HCT116 (cell line): ENCODE measurements around the gene PRKN. TPM values are rescaled to one million over a fixed set of nuclear protein-coding genes. Genes with fewer than 3 reads are reported as not detected.

Source experiments
- ATAC-seq: fragments of 200-7000 bp; cut with Tn5 transposase; 2 replicates; pipeline ENCODE4 v1.9.1; 2020; ENCODE audit warnings: mild to moderate bottlenecking, moderate library complexity
- BruUV-seq: library from RNA; stranded (reverse); fragments of 400-500 nt; replicated peaks from 2 replicates; lab custom pipeline; 2021; lab: Mats Ljungman, UMichigan
- CTCF ChIA-PET: fragments of 300-600 bp; sonication (Branson Sonifier 250); formaldehyde crosslinking; loops from one replicate; lab custom pipeline; 2021; ENCODE audit warnings: antibody characterized with exemption; lab: Charles Lee
- POLR2A ChIA-PET: fragments of 300-600, 350-600 bp; sonication (Branson Sonifier 250); formaldehyde crosslinking; loops from one replicate; lab custom pipeline; 2021; ENCODE audit warnings: antibody characterized with exemption; lab: Charles Lee
- RAD21 ChIA-PET, 2 experiments: fragments of 300-600 bp; sonication (Branson Sonifier 250); formaldehyde crosslinking; loops; one replicate each; lab custom pipeline; 2023; ENCODE audit warnings: low total read pairs in 2 of 2; ENCODE audit not compliant: uncharacterized antibody in 2 of 2, unreplicated experiment in 2 of 2, low non-redundant PET in 1 of 2; lab: Charles Lee
- DNase-seq: peaks from one replicate; pipeline ENCODE4 v3.0.0-alpha.2; 2010; ENCODE audit warnings: low read depth, low spot score
- H2AFZ ChIP-seq: fragments of 200-600 bp; shearing (Covaris generic), sonication (generic); 2 replicates; pipeline ENCODE4 v1.6.1; 2017; ENCODE audit warnings: low read depth, mixed run types, mixed read lengths, antibody characterized with exemption, low read length; ENCODE audit not compliant: poor library complexity, severe bottlenecking
- H3K27ac ChIP-seq: 2 replicates; pipeline ENCODE4 v1.5.1; 2012; ENCODE audit warnings: low read depth, low read length
- H3K27me3 ChIP-seq: fragments of 200-600 bp; sonication (generic); 2 replicates; pipeline ENCODE4 v1.6.1; 2016; ENCODE audit warnings: mixed run types, low read length, mixed read lengths; ENCODE audit not compliant: insufficient read depth
- H3K36me3 ChIP-seq, 2 experiments: fragments of 200-500 bp in 1 of 2; fragments of 200-600 bp in 1 of 2; sonication (Bioruptor generic) in 1 of 2; sonication (generic) in 1 of 2; 2 replicates each; pipeline versions ENCODE4 v1.5.1 to v1.6.1; 2014 to 2016; ENCODE audit warnings: low read length in 2 of 2, inconsistent platforms in 1 of 2, mixed read lengths in 1 of 2, mixed run types in 1 of 2; ENCODE audit not compliant: insufficient read depth in 2 of 2, control insufficient read depth in 1 of 2
- H3K4me1 ChIP-seq, 2 experiments: fragments of 200-600 bp in 1 of 2; sonication (generic) in 1 of 2; 2 replicates each; pipeline versions ENCODE4 v1.5.1 to v1.6.1; 2012 to 2017; ENCODE audit warnings: low read length in 2 of 2, inconsistent platforms in 1 of 2, mild to moderate bottlenecking in 1 of 2, mixed read lengths in 1 of 2, mixed run types in 1 of 2, moderate library complexity in 1 of 2; ENCODE audit not compliant: insufficient read depth in 2 of 2, control insufficient read depth in 1 of 2
- H3K4me2 ChIP-seq: fragments of 200-600 bp; sonication (generic); 2 replicates; pipeline ENCODE4 v1.6.1; 2017; ENCODE audit warnings: mixed run types, low read length, mixed read lengths
- H3K4me3 ChIP-seq, 2 experiments: fragments of 200-600 bp in 1 of 2; sonication (generic) in 1 of 2; replicated peaks in 1 of 2; 2 replicates each; pipeline ENCODE4 v1.5.1; 2011 to 2016; ENCODE audit warnings: low read length in 2 of 2, control low read depth in 1 of 2, low read depth in 1 of 2, mild to moderate bottlenecking in 1 of 2, mixed read lengths in 1 of 2, mixed run types in 1 of 2
- H3K79me2 ChIP-seq: fragments of 200-600 bp; sonication (generic); 2 replicates; pipeline ENCODE4 v1.6.1; 2017; ENCODE audit warnings: mild to moderate bottlenecking, mixed run types, low read length, moderate library complexity, mixed read lengths; ENCODE audit not compliant: insufficient read depth
- H3K9ac ChIP-seq: fragments of 200-600 bp; sonication (generic); 2 replicates; pipeline ENCODE4 v1.6.1; 2016; ENCODE audit warnings: low read length, mixed read lengths
- H3K9me2 ChIP-seq: fragments of 200-600 bp; sonication (generic), shearing (Covaris generic); 2 replicates; pipeline ENCODE4 v1.6.1; 2017; ENCODE audit warnings: mixed run types, mild to moderate bottlenecking, moderate library complexity; ENCODE audit not compliant: insufficient read depth
- H3K9me3 ChIP-seq, 2 experiments: fragments of 200-500 bp in 1 of 2; fragments of 200-600 bp in 1 of 2; sonication (Bioruptor generic) in 1 of 2; sonication (generic) in 1 of 2; 2 replicates each; pipeline ENCODE4 v1.6.1; 2014 to 2017; ENCODE audit warnings: low read length in 2 of 2, mixed read lengths in 2 of 2, inconsistent platforms in 1 of 2, low read depth in 1 of 2, mild to moderate bottlenecking in 1 of 2, mixed run types in 1 of 2, moderate library complexity in 1 of 2; ENCODE audit not compliant: control insufficient read depth in 1 of 2, insufficient read depth in 1 of 2
- H4K20me1 ChIP-seq: fragments of 200-600 bp; sonication (generic), shearing (Covaris generic); 2 replicates; pipeline ENCODE4 v1.6.1; 2017; ENCODE audit warnings: mixed run types, mild to moderate bottlenecking, moderate library complexity; ENCODE audit not compliant: insufficient read depth
- CEBPB ChIP-seq: IDR thresholded peaks from 2 replicates; pipeline ENCODE4 v1.6.1; 2012; ENCODE audit warnings: low read depth
- EGR1 ChIP-seq: IDR thresholded peaks from 2 replicates; pipeline ENCODE4 v1.6.1; 2012; ENCODE audit warnings: low read depth
- ELF1 ChIP-seq: IDR thresholded peaks from 2 replicates; pipeline ENCODE4 v1.6.1; 2012; ENCODE audit warnings: low read depth, borderline replicate concordance
- EZH2 ChIP-seq: fragments of 200-600 bp; sonication (generic); IDR thresholded peaks from 2 replicates; pipeline ENCODE4 v1.6.1; 2017; ENCODE audit warnings: antibody characterized with exemption, mixed run types
- EZH2phosphoT487 ChIP-seq: fragments of 200-600 bp; IDR thresholded peaks from 2 replicates; pipeline ENCODE4 v1.6.1; 2018; ENCODE audit warnings: antibody characterized with exemption, borderline replicate concordance
- FOSL1 ChIP-seq: IDR thresholded peaks from 2 replicates; pipeline ENCODE4 v1.6.1; 2012; ENCODE audit warnings: low read depth
- JUND ChIP-seq: IDR thresholded peaks from 2 replicates; pipeline ENCODE4 v1.6.1; 2012
- POLR2A ChIP-seq: IDR thresholded peaks from 2 replicates; pipeline ENCODE4 v1.7.0; 2011; ENCODE audit warnings: borderline replicate concordance; ENCODE audit not compliant: insufficient read depth, insufficient read length; ENCODE audit errors: extremely low read depth
- POLR2AphosphoS5 ChIP-seq: IDR thresholded peaks from 2 replicates; pipeline ENCODE4 v1.6.1; 2011; ENCODE audit warnings: mild to moderate bottlenecking, low read depth, low read length, moderate library complexity
- RAD21 ChIP-seq: IDR thresholded peaks from 2 replicates; pipeline ENCODE4 v1.6.1; 2012; ENCODE audit warnings: low read depth, mild to moderate bottlenecking
- SIN3A ChIP-seq: IDR thresholded peaks from 2 replicates; pipeline ENCODE4 v1.6.1; 2012; ENCODE audit warnings: low read depth
- SP1 ChIP-seq: IDR thresholded peaks from 2 replicates; pipeline ENCODE4 v1.6.1; 2012; ENCODE audit warnings: low read depth
- SRF ChIP-seq: IDR thresholded peaks from 2 replicates; pipeline ENCODE4 v1.6.1; 2012; ENCODE audit warnings: low read depth
- TCF7L2 ChIP-seq: IDR thresholded peaks from 2 replicates; pipeline ENCODE4 v1.7.0; 2011; ENCODE audit warnings: borderline replicate concordance, inconsistent platforms; ENCODE audit not compliant: insufficient read depth, insufficient read length; ENCODE audit errors: extremely low read depth
- YY1 ChIP-seq: IDR thresholded peaks from 2 replicates; pipeline ENCODE4 v1.6.1; 2011; ENCODE audit warnings: low read length, low read depth, moderate library complexity, mild to moderate bottlenecking; ENCODE audit not compliant: insufficient replicate concordance; ENCODE audit errors: extremely low read depth
- ZFX ChIP-seq: fragments of 450-650 bp; IDR thresholded peaks from 2 replicates; pipeline ENCODE4 v1.6.1; 2017
- ZNF274 ChIP-seq: fragments of 200-500 bp; sonication (Bioruptor generic); IDR thresholded peaks from 2 replicates; pipeline ENCODE4 v1.6.1; 2014; ENCODE audit warnings: mild to moderate bottlenecking, low read depth, low read length, inconsistent platforms
- intact Hi-C: fragments of 100-400 bp; cut with micrococcal nuclease; formaldehyde crosslinking; loops from 2 replicates; pipeline ENCODE4 v1.10.0; 2022
- total RNA-seq: library from RNA; stranded (reverse); gene quantifications from one replicate; pipeline ENCODE4 v1.2.1, GENCODE V29; 2021; ENCODE audit not compliant: unreplicated experiment
- TF ChIP-seq, protein P1 (sequence below), 3 experiments: fragments of 200-600 bp in 1 of 3; sonication (generic) in 1 of 3; IDR thresholded peaks in 2 of 3; conservative IDR thresholded peaks in 1 of 3; 2 replicates each; pipeline ENCODE4 v1.5.1; 2012 to 2017; ENCODE audit warnings: low read depth in 2 of 3, low read length in 2 of 3, antibody characterized with exemption in 1 of 3, borderline replicate concordance in 1 of 3, control low read depth in 1 of 3, mild to moderate bottlenecking in 1 of 3, mixed read lengths in 1 of 3, mixed run types in 1 of 3, moderate library complexity in 1 of 3; ENCODE audit not compliant: insufficient read depth in 1 of 3
- TF ChIP-seq, protein P2 (sequence below): IDR thresholded peaks from 2 replicates; pipeline ENCODE4 v1.6.1; 2012; ENCODE audit warnings: low read depth
- TF ChIP-seq, protein P3 (sequence below): IDR thresholded peaks from 2 replicates; pipeline ENCODE4 v1.6.1; 2011; ENCODE audit warnings: mild to moderate bottlenecking, low read length, moderate library complexity; ENCODE audit not compliant: insufficient replicate concordance; ENCODE audit errors: extremely low read depth

The PRKN gene
- total RNA-seq, 1 experiment from 2014 or later = 2.6 TPM

DNA sequence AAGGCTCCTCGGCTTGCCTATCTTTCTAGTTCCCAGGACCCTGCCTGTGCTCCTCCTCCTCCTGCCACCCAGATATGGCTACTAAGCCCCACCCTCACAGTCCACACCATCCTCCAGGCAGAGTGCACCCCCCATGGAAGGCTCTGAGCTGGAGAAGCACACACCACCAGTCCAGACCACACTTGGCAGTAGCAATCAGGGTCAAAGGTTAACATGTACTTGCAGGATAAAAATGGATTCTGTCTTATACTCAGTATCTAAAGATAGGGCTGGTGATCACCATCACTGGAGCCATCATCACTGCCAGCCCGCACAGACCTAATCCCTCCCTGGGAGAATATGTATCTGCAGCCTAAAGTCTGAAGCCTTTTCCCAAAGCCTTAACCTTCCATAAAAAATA is 83.4 kb downstream of the PRKN start:
- no peaks in the 10 kb centered on the region for H3K4me1 ChIP-seq
- no peak overlapping the region for H3K4me3 ChIP-seq
- RAD21 ChIA-PET = no interaction called here
- CTCF ChIA-PET = no interaction called here
- H3K79me2 ChIP-seq = no peaks in the 10 kb centered on the region
- no peaks in the 10 kb centered on the region; a peak in 1 of 4 replicates for H3K36me3 ChIP-seq
- H3K27me3 ChIP-seq = no peaks in the 10 kb centered on the region
- TF ChIP-seq YY1 = no peak
- TF ChIP-seq EZH2phosphoT487 = no peak
- no peak for TF ChIP-seq SRF
- TF ChIP-seq, protein P1, sequence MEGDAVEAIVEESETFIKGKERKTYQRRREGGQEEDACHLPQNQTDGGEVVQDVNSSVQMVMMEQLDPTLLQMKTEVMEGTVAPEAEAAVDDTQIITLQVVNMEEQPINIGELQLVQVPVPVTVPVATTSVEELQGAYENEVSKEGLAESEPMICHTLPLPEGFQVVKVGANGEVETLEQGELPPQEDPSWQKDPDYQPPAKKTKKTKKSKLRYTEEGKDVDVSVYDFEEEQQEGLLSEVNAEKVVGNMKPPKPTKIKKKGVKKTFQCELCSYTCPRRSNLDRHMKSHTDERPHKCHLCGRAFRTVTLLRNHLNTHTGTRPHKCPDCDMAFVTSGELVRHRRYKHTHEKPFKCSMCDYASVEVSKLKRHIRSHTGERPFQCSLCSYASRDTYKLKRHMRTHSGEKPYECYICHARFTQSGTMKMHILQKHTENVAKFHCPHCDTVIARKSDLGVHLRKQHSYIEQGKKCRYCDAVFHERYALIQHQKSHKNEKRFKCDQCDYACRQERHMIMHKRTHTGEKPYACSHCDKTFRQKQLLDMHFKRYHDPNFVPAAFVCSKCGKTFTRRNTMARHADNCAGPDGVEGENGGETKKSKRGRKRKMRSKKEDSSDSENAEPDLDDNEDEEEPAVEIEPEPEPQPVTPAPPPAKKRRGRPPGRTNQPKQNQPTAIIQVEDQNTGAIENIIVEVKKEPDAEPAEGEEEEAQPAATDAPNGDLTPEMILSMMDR (IDR thresholded peaks at IDR 0.05 in 2 of 3, conservative IDR thresholded peaks at IDR 0.05 in 1 of 3; ENCODE audit: borderline replicate concordance in 1 of 3, insufficient read depth in 1 of 3, low read depth in 2 of 3, low read length in 2 of 3) = no peak
- TF ChIP-seq CEBPB = no peak
- TF ChIP-seq ELF1 = no peak
- no peak for TF ChIP-seq FOSL1
- TF ChIP-seq POLR2AphosphoS5 = no peak
- TF ChIP-seq ZNF274 = no peak
- TF ChIP-seq TCF7L2 = no peak
- TF ChIP-seq ZFX = no peak
- no peak for TF ChIP-seq SIN3A
- TF ChIP-seq, protein P2, sequence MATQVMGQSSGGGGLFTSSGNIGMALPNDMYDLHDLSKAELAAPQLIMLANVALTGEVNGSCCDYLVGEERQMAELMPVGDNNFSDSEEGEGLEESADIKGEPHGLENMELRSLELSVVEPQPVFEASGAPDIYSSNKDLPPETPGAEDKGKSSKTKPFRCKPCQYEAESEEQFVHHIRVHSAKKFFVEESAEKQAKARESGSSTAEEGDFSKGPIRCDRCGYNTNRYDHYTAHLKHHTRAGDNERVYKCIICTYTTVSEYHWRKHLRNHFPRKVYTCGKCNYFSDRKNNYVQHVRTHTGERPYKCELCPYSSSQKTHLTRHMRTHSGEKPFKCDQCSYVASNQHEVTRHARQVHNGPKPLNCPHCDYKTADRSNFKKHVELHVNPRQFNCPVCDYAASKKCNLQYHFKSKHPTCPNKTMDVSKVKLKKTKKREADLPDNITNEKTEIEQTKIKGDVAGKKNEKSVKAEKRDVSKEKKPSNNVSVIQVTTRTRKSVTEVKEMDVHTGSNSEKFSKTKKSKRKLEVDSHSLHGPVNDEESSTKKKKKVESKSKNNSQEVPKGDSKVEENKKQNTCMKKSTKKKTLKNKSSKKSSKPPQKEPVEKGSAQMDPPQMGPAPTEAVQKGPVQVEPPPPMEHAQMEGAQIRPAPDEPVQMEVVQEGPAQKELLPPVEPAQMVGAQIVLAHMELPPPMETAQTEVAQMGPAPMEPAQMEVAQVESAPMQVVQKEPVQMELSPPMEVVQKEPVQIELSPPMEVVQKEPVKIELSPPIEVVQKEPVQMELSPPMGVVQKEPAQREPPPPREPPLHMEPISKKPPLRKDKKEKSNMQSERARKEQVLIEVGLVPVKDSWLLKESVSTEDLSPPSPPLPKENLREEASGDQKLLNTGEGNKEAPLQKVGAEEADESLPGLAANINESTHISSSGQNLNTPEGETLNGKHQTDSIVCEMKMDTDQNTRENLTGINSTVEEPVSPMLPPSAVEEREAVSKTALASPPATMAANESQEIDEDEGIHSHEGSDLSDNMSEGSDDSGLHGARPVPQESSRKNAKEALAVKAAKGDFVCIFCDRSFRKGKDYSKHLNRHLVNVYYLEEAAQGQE = no peak
- no peak for TF ChIP-seq JUND
- TF ChIP-seq EZH2 = no peak
- TF ChIP-seq SP1 = no peak
- TF ChIP-seq EGR1 = no peak
- no peak for TF ChIP-seq RAD21
- TF ChIP-seq, protein P3, sequence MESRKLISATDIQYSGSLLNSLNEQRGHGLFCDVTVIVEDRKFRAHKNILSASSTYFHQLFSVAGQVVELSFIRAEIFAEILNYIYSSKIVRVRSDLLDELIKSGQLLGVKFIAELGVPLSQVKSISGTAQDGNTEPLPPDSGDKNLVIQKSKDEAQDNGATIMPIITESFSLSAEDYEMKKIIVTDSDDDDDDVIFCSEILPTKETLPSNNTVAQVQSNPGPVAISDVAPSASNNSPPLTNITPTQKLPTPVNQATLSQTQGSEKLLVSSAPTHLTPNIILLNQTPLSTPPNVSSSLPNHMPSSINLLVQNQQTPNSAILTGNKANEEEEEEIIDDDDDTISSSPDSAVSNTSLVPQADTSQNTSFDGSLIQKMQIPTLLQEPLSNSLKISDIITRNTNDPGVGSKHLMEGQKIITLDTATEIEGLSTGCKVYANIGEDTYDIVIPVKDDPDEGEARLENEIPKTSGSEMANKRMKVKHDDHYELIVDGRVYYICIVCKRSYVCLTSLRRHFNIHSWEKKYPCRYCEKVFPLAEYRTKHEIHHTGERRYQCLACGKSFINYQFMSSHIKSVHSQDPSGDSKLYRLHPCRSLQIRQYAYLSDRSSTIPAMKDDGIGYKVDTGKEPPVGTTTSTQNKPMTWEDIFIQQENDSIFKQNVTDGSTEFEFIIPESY = no peak
- TF ChIP-seq POLR2A = no peak
- TF ChIP-seq, all 23 proteins: peak for 0
- H3K4me2 ChIP-seq = no peak overlapping the region
- H3K27ac ChIP-seq = no peak overlapping the region
- no peak overlapping the region for H2AFZ ChIP-seq
- BruUV-seq = no TSS peak
- no peaks in the 10 kb centered on the region for H3K9me3 ChIP-seq
- H3K9me2 ChIP-seq = no peaks in the 10 kb centered on the region
- intact Hi-C loops = no loop called here
- H4K20me1 ChIP-seq = no peaks in the 10 kb centered on the region
- ATAC-seq (no peak), DNase-seq (no peak)
- no peak overlapping the region for H3K9ac ChIP-seq
- POLR2A ChIA-PET = no interaction called here
